Measurements from ENCODE around the gene SNX25.
"Not testable (repeated sequence)": the region's sequence is repeated elsewhere in the genome, so short reads cannot be mapped to it uniquely, and the experiment has no call there.

- TF ChIP-seq CTCF (IDR thresholded peaks at IDR 0.05); YY1 (IDR thresholded peaks at IDR 0.05; ENCODE audit: low read depth); REST (IDR thresholded peaks at IDR 0.05; ENCODE audit: low read depth, low read length); USF1 (IDR thresholded peaks at IDR 0.05; ENCODE audit: borderline replicate concordance, low read depth); NRF1 (IDR thresholded peaks at IDR 0.05; ENCODE audit: low read depth, low read length); EP300 (IDR thresholded peaks at IDR 0.05; ENCODE audit: borderline replicate concordance in 1 of 2, low read depth in 1 of 2, low read length in 1 of 2); POLR2AphosphoS5 (IDR thresholded peaks at IDR 0.05; ENCODE audit: low read depth, low read length); SMC3 (IDR thresholded peaks at IDR 0.05; ENCODE audit: low read depth, low read length); RCOR1 (IDR thresholded peaks at IDR 0.05; ENCODE audit: low read length); RAD21 (IDR thresholded peaks at IDR 0.05; ENCODE audit: low read length); EZH2phosphoT487 (IDR thresholded peaks at IDR 0.05; ENCODE audit: borderline replicate concordance, low read depth); PBX3 (IDR thresholded peaks at IDR 0.05); CHD2 (IDR thresholded peaks at IDR 0.05; ENCODE audit: low read length, partially characterized antibody); MXI1 (IDR thresholded peaks at IDR 0.05; ENCODE audit: low read depth, low read length): not testable (repeated sequence)
These were observed 4.3 kb upstream of the SNX25 start for GRCh38 chr4:185205073-185205472.
